HG03175 (cell line): Measurements from ENCODE around the gene OR2T10.
"Not testable (repeated sequence)": the region's sequence is repeated elsewhere in the genome, so short reads cannot be mapped to it uniquely, and the experiment has no call there.

Experiments
- ATAC-seq: cut with Tn5 transposase; IDR thresholded peaks from one replicate; pipeline ENCODE4 v1.9.1; 2021; ENCODE audit warnings: mild to moderate bottlenecking, moderate library complexity; ENCODE audit not compliant: unreplicated experiment

The OR2T10 gene

DNA sequence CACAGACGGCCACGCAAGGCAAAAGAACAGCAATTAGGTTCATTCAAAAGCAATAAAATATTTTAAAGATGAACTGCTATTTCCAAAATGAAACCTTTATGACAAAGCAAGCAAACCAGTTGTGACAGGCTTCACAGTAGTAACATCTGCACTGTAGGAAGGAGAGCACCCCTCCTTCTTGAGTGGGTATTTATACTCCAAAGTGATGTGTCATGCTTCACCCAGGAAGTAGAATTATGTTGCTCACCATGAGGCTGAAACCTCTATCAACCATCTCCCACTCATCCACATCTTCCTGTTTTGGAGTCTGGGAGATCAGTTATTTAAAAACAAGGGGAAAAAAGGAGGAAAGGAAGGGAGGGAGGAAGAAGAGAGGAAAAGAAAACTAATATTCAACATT is 885 bp downstream of the OR2T10 start:
- no peak for ATAC-seq

DNA sequence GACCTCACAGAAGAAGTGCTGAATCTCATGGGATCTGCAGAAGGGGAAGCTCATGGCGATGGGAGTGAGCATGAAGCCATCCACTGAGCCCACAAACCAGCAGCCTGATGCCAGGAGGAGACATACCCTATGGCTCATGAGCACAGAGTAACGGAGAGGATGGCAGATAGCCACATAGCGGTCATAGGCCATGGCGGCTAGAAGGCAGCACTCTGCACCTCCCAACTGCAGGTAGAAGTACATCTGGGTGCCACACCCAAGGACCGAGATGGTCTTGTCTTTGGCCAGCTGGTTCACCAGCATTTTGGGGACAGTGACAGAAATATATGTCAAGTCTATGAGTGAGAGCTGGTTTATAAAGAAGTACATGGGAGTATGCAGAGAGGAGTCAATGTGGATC is 4.3 kb downstream of the OR2T10 start:
- ATAC-seq: no peak

GRCh38 chr1:248592655-248593054 is 4.8 kb downstream of the OR2T10 start:
- ATAC-seq: no peak

DNA sequence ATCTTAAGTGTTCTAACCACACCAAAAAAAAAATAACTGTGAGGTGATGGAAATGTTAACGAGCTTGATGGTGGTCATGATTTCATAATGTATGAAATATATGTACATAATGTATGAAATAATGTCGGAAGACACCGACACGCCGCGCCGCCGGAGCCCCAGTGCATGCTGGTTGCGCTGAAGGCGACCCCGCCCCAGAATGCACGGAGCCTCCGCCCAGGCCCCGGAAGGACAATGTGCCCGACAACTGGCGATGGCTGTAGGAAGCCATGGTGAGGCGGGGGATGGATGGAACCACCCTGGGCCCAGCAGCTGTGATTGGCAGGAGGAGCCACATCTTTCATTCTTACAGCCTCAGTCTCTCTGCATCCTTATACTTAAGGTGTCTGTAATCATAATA is 7.4 kb downstream of the OR2T10 start:
- no peak for ATAC-seq

DNA sequence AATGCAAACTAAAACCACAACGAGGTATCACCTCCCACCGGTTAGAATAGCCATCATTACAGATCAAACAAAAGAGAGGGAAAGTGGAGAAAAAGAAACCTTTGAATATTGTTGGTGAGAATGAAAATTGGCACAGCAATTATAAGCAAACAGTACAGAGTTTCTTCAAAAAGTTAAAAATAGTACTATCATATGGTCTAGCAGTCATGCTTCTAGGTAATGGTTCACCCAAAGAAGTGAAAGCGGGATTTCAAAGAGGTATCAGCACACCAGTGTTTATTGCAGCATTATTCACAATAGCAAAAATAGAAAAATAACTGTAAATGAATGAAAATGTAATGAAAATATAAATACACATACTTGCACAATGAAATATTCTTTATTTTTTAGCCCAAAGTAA is 8.2 kb downstream of the OR2T10 start:
- ATAC-seq: no peak

- ATAC-seq: no peak
These were observed 12.2 kb downstream of the OR2T10 start for GRCh38 chr1:248585266-248585665.

DNA sequence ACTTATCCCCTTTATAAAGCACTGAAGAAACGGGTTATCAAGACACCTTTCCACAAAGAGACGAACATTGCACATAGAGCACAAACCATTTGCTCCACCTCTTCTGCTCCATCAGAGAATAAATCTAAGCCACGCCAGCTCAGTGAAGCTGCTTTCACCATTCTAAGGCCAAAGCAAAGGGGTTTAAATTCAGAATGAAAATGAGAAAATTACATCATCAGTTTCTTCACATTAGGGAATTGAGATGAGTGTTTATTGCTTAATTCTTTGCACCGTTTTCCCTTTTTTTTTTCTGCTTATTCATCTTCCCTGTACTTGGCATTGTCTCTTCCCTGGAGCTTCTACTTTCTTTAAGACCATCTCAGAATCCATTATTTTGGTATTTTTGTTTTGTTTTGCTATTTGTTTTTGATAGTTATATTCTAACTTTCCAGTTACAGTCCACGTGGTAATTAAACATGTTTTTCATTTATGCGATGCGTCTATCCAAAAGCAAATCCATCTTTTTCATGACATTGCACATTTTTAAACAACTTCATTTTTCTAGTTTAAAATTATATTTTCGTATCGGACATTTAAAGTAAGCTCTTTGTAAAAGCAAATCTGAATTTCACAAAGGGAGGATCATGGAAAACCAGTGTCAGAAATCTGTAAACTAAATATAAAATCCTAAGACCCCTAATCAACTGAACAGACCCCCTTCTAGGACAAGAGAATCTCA is 21.1 kb downstream of the OR2T10 start:
- no peak for ATAC-seq

GRCh38 chr1:248574657-248575056 is 22.8 kb downstream of the OR2T10 start, which contains the start of gene OR2T34:
TSS of gene OR2T34 (minus strand) at chr1:248574757. CDS start at chr1:248574757, 0 bp downstream.
- ATAC-seq: not testable (repeated sequence)

DNA sequence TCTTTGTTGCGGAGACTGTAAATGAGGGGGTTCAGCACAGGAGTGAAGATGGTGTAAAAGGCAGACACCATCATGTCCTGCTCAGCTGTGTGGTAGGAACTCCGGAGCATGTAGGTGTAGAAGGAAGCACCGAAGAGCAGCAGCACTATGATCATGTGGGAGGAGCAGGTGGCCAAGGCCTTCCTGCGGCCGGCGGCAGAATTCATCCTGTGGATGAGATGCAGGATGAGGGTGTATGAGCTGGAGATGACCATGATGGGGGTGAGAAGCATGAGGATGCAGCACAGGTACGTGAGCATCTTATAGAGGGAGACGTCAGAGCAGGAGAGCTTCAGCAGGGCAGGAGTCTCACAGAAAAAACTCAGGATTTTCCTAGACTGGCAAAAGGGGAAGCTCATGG is 23.6 kb downstream of the OR2T10 start:
- not testable (repeated sequence) for ATAC-seq

- ATAC-seq: peak; percentile 95
These were observed 25.5 kb downstream of the OR2T10 start for GRCh38 chr1:248572049-248572448.

DNA sequence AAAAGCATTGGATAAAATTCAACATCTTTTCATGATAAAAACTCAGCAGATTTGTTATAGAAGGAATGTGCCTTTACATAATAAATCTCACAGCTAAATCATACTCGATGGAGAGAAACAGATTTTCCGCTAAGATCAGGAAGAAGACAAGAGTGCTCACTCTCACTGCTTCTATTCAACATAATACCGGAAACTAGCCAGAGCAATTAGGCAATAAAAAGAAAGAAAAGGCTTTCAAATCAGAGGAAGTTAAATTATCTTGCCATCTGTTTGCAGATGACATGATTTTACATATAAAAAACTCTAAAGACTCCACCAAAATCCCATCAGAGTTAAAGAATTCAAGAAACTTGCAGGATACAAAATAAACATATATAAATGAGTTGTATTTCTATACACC is 26.7 kb downstream of the OR2T10 start:
- ATAC-seq: not testable (repeated sequence)

GRCh38 chr1:248569049-248569448 is 28.5 kb downstream of the OR2T10 start:
- ATAC-seq: not testable (repeated sequence)

DNA sequence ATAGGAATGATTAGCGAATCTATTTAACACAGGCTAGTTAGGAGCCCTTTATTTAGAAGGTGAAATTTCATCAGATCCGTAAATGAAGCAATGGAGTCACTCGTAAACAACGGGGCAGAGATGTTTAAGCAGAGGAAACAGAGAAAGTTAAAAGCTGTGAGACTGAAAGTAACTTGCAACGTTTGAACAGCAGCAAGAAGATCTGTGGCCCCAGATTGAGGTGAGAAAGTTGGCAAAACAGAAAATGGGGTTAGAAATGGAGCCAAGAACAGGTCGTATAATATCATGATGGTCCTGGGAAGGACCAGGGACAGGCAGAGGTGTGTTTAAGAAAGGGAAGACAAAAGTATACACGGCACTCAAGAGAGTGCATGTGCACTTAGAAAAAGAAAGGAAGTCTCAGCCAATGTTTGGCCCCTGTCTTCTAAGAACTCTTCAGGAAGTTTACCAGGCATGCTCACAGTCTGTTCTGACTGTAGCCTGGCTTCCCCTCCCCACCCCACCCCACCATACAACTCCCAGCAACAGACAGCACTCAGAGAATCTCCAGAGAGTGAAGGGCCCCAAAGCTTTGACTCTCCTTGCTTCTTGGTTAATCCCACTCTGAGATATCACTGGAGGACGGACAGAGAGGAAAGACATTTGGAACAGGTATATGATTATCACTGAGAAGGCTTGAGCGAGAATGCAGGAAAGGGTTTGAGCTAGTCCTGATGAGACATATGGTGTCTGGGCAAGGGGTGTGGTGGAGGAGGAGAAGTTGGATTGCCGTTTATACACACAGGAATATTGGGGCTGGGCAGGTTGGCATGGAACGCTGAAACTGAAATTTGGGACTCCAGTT is 31.7 kb downstream of the OR2T10 start:
- peak; percentile 55 for ATAC-seq

DNA sequence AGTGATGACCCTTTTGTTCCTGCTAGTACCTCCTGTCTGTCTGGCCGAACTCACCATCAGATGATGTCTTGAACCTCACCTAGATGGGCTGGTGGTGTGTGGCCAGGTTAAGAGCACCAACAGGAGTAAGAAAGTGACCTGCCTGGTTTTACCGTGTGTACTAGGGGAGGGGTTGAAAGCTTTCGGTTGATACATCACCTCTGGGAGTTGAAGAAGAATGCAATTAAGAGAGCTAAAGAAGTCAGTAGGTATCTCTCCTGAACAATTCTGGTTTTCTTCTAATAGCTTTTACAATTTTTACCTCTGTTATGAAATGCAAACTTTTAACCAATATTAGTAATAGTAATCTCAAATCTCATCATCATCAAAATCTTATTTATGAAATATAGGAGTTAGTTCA is 34.8 kb downstream of the OR2T10 start, which contains the start of gene OR2T29:
Gene OR2T29 (minus strand): TSS at position 101 of the 400 bp plus-strand sequence. CDS start 3,281 bp downstream, outside the sequence.
- ATAC-seq: not testable (repeated sequence)

GRCh38 chr1:248551027-248551426 is 46.5 kb downstream of the OR2T10 start:
- not testable (repeated sequence) for ATAC-seq

DNA sequence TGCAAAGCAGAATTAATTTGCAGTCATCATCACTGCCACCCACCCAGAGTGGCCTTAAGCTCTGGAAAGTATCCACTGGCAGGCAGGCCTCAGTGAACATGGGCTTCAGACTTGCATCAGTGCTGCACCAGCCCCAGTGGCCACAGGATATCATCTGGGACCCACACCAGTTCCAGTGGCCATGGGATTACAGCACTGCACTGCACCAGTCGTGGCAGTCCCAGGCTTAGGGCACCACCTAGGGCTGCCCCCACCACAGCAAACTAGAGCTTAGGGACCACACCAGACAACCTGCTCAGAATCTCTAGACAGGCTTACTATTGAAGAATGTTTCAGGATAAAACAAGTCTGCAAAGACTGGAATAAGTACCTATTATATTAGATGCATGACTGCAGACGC is 50.1 kb downstream of the OR2T10 start:
- not testable (repeated sequence) for ATAC-seq
